Neural crest cell (in vitro differentiated cells): Measurements from ENCODE around the gene SAPCD2. TPM values are rescaled to one million over a fixed set of nuclear protein-coding genes. Genes with fewer than 3 reads are reported as not detected.

ENCODE experiments used
- DNase-seq: peaks from one replicate; pipeline ENCODE4 v3.0.0; 2021; ENCODE audit warnings: low read depth, mixed read lengths, low spot score
- H3K27ac Mint-ChIP-seq: one replicate; pipeline ENCODE4 v1.8.0; 2021; ENCODE audit warnings: mild to moderate bottlenecking, mixed read lengths; ENCODE audit not compliant: unreplicated experiment
- H3K27me3 Mint-ChIP-seq: 2 replicates; pipeline ENCODE4 v1.8.0; 2021; ENCODE audit warnings: low read depth, mild to moderate bottlenecking, mixed read lengths
- H3K36me3 Mint-ChIP-seq: 2 replicates; pipeline ENCODE4 v1.8.0; 2021; ENCODE audit warnings: low read depth, mild to moderate bottlenecking, mixed read lengths
- H3K4me1 Mint-ChIP-seq: 2 replicates; pipeline ENCODE4 v1.8.0; 2021; ENCODE audit warnings: mixed read lengths
- H3K4me3 Mint-ChIP-seq: one replicate; pipeline ENCODE4 v1.8.0; 2021; ENCODE audit warnings: mild to moderate bottlenecking, mixed read lengths
- H3K9me3 Mint-ChIP-seq: 2 replicates; pipeline ENCODE4 v1.8.0; 2021; ENCODE audit warnings: mixed read lengths
- CTCF ChIP-seq: fragments of 200-600 bp; sonication (generic); conservative IDR thresholded peaks from 2 replicates; pipeline ENCODE4 v1.5.0; 2021; ENCODE audit warnings: antibody characterized with exemption, mild to moderate bottlenecking
- total RNA-seq: library from RNA; stranded (reverse); gene quantifications from 2 replicates; pipeline ENCODE4 v1.2.1, GENCODE V29; 2021

The SAPCD2 gene
- total RNA-seq, 1 donor from 2014 or later = 31.1 TPM

- Mint-ChIP-seq H3K4me3 (no peak overlapping the region), H3K27ac (no peak overlapping the region), H3K27me3 (no peaks in the 10 kb centered on the region), H3K9me3 (no peaks in the 10 kb centered on the region), H3K4me1 (no peaks in the 10 kb centered on the region), H3K36me3 (no peaks in the 10 kb centered on the region)
- TF ChIP-seq CTCF = no peak
- DNase-seq = no peak
Observed at GRCh38 chr9:137015976-137016375, 54.4 kb downstream of the SAPCD2 start.

DNA sequence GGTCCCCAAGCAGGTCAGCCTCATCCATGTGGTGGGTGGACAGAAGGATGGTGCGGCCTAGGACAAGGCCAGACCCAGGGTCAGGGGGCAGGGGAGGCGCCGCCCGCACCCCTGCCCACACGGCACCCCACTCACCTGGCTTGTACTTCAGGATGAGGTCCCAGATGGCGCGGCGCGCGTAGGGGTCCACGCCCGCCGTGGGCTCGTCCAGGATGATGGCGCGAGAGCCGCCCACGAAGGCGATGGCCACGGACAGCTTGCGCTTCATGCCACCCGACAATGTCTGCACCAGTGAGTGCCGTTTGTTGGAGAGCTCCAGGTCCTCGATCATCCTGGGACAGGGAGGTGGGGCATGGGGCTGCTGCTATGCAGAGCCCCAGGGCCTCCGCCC lies 54.8 kb downstream of the SAPCD2 start:
- DNase-seq = no peak
- Mint-ChIP-seq H3K36me3 (no peaks in the 10 kb centered on the region), H3K4me3 (no peak overlapping the region), H3K4me1 (no peaks in the 10 kb centered on the region), H3K27ac (no peak overlapping the region), H3K9me3 (no peaks in the 10 kb centered on the region), H3K27me3 (no peaks in the 10 kb centered on the region)
- TF ChIP-seq CTCF = no peak

DNA sequence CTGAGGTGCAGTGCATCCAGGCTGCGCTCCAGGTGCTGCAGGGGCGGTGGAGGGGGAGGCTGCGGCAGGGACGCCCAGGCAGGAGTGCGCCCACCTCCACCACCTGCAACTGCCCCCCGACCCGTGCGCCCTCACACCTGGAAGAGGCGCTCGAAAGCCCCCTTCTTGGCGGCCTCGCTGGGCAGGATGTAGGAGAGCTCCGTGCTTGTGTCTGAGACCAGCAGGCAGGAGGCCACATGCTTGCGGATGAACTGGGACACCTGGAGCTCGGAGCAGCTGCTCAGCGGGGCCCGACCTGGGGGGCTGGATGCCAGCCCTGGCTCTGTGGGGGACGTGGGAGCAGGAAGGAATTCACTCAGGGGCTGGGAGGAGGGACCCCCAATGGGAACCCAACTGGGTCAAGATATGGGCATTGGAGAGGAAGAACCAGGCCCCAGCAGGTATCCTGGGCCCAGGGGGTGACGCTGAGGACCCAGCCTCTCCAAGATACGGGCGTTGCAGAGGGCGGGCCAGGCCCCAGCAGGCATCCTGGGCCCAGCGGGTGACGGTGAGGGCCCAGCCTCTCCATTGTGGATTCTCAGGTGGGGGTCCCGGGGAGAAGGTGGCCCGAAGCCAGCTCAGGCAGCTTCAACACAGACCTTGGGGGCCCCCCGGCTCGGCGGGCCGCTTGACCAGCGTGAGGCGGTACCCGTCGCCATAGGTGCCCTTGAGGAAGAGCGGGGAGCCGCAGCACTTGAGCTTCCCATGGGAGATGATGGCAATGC lies 55.4 kb downstream of the SAPCD2 start:
- no peak for DNase-seq
- no peaks in the 10 kb centered on the region for H3K9me3 Mint-ChIP-seq
- TF ChIP-seq CTCF = no peak
- H3K27ac Mint-ChIP-seq = no peak overlapping the region
- H3K4me3 Mint-ChIP-seq = no peak overlapping the region
- H3K27me3 Mint-ChIP-seq = no peaks in the 10 kb centered on the region
- no peaks in the 10 kb centered on the region for H3K4me1 Mint-ChIP-seq
- H3K36me3 Mint-ChIP-seq = no peaks in the 10 kb centered on the region

DNA sequence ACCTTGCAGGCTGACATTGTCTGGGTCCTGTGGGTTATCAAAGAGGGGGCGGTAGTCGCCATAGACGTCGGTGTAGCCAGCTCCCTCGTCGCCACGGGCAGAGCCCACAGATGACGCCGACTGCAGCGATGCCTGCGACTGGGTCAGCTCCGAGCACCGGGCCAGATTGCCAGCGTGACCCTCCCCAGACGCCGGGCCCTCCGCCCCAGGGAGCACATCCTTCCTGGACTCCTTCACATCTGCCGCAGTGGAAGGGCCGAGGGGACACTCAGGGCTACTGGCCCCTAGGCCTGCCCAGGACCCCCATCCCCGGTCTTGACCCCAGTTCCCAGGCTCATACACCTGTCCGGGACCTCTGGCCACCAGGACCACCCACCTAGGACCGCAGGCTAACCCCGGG lies 56.2 kb downstream of the SAPCD2 start:
- H3K36me3 Mint-ChIP-seq = no peaks in the 10 kb centered on the region
- H3K27me3 Mint-ChIP-seq = no peaks in the 10 kb centered on the region
- no peaks in the 10 kb centered on the region for H3K9me3 Mint-ChIP-seq
- no peak for DNase-seq
- no peak overlapping the region for H3K4me3 Mint-ChIP-seq
- no peaks in the 10 kb centered on the region for H3K4me1 Mint-ChIP-seq
- TF ChIP-seq CTCF = no peak
- no peak overlapping the region for H3K27ac Mint-ChIP-seq

GRCh38 chr9:137013571-137013940 lies 56.8 kb downstream of the SAPCD2 start:
- TF ChIP-seq CTCF = no peak
- no peaks in the 10 kb centered on the region for H3K27me3 Mint-ChIP-seq
- no peaks in the 10 kb centered on the region for H3K4me1 Mint-ChIP-seq
- H3K9me3 Mint-ChIP-seq = no peaks in the 10 kb centered on the region
- DNase-seq = no peak
- H3K36me3 Mint-ChIP-seq = no peaks in the 10 kb centered on the region
- H3K27ac Mint-ChIP-seq = no peak overlapping the region
- H3K4me3 Mint-ChIP-seq = no peak overlapping the region
